NT2/D1 (cell line): ENCODE results near the gene CTNNA3.

Source experiments
- YY1 ChIP-seq: IDR thresholded peaks from 2 replicates; pipeline ENCODE4 v1.6.1; 2011; ENCODE audit not compliant: insufficient read length, insufficient read depth
- ZNF274 ChIP-seq: IDR thresholded peaks from 2 replicates; pipeline ENCODE4 v1.6.1; 2011; ENCODE audit warnings: mild to moderate bottlenecking, low read depth, low read length

DNA sequence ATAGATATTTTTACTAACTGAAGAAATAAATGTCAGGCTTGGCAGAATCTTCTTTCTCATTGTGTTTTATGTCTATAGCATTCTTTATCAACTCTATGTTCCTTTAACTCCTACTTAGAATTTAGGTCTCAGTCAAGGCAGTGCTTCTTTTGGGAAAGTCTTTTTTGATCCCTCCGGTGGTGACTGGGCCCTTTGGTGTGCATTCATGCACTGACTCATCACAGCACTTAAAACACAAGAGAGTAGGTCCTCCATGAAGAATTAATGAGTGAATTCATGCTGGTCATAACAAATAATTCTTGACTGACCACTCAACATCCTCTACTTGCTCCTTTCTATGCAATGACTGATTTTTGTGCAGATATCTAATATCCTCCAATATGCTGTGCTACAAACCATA is 1229.0 kb downstream of the CTNNA3 start:
- TF ChIP-seq YY1 (no peak), ZNF274 (no peak)
